HG03280 (cell line): ENCODE data around the gene HOXA13.

Source experiments
- ATAC-seq: cut with Tn5 transposase; IDR thresholded peaks from one replicate; pipeline ENCODE4 v1.9.1; 2021; ENCODE audit warnings: mild to moderate bottlenecking, moderate library complexity; ENCODE audit not compliant: unreplicated experiment

HOXA13 gene

GRCh38 chr7:27171637-27172314 lies 28.1 kb downstream of the HOXA13 start:
- ATAC-seq: no peak

GRCh38 chr7:27171325-27171636 lies 28.6 kb downstream of the HOXA13 start:
- ATAC-seq: no peak

GRCh38 chr7:27170426-27171324 lies 29.2 kb downstream of the HOXA13 start:
- ATAC-seq: no peak

- ATAC-seq: no peak
Measured at GRCh38 chr7:27169658-27170425, 30.0 kb downstream of the HOXA13 start.

- no peak for ATAC-seq
Measured at GRCh38 chr7:27168265-27168947, 31.5 kb downstream of the HOXA13 start.

- no peak for ATAC-seq
Measured at GRCh38 chr7:27167916-27168264, 32.0 kb downstream of the HOXA13 start.

- ATAC-seq: no peak
Measured at GRCh38 chr7:27166531-27167505, 33.1 kb downstream of the HOXA13 start.

- ATAC-seq: no peak
Measured at GRCh38 chr7:27165996-27166530, 33.8 kb downstream of the HOXA13 start.

- ATAC-seq: no peak
Measured at GRCh38 chr7:27165089-27165995, 34.5 kb downstream of the HOXA13 start, which contains the start of gene HOXA9. TSS of gene HOXA9 (minus strand) at chr7:27165537. CDS start at chr7:27165457, 80 bp downstream.

- no peak for ATAC-seq
Measured at GRCh38 chr7:27164367-27165088, 35.4 kb downstream of the HOXA13 start.

GRCh38 chr7:27164045-27164366 lies 35.9 kb downstream of the HOXA13 start:
- ATAC-seq: no peak

- ATAC-seq: no peak
Measured at GRCh38 chr7:27163288-27164044, 36.4 kb downstream of the HOXA13 start.

- no peak for ATAC-seq
Measured at GRCh38 chr7:27162561-27163287, 37.2 kb downstream of the HOXA13 start.

- ATAC-seq: no peak
Measured at GRCh38 chr7:27161721-27162560, 38.0 kb downstream of the HOXA13 start.

GRCh38 chr7:27161214-27161720 lies 38.6 kb downstream of the HOXA13 start:
- ATAC-seq: no peak
